Psoas muscle (tissue), 8 donors: ENCODE results near the gene PAQR4. TPM values are rescaled to one million over a fixed set of nuclear protein-coding genes. Genes with fewer than 3 reads are reported as not detected.
A peak's percentile ranks its signal among the peaks of the same experiment; 100 is the strongest.

ENCODE experiments used
- ATAC-seq, 4 donors: fragments of 200-7000 bp; cut with Tn5 transposase; one replicate each; pipeline ENCODE4 v1.9.1; 2020; ENCODE audit warnings: moderate library complexity in 3 of 4, mild to moderate bottlenecking in 2 of 4
- DNase-seq, 2 donors: peaks; one replicate each; pipeline ENCODE4 v3.0.0-alpha.2; 2020
- H3K27ac ChIP-seq: fragments of 200-600 bp; one replicate; pipeline ENCODE4 v1.8.0; 2022
- H3K27me3 ChIP-seq, 3 donors: fragments of 200-600 bp in 1 of 3; one replicate each; pipeline versions ENCODE4 v1.6.1 to v1.8.0; 2013 to 2022; ENCODE audit warnings: low read length in 2 of 3, mild to moderate bottlenecking in 2 of 3, moderate library complexity in 1 of 3; ENCODE audit not compliant: insufficient read depth in 3 of 3
- H3K36me3 ChIP-seq, 2 donors: fragments of 200-600 bp in 1 of 2; one replicate each; pipeline versions ENCODE4 v1.6.1 to v1.8.0; 2013 to 2022; ENCODE audit warnings: low read depth in 1 of 2, mild to moderate bottlenecking in 1 of 2, moderate library complexity in 1 of 2; ENCODE audit not compliant: insufficient read depth in 1 of 2
- H3K4me1 ChIP-seq: fragments of 200-600 bp; one replicate; pipeline ENCODE4 v1.8.0; 2022
- H3K4me3 ChIP-seq: fragments of 200-600 bp; one replicate; pipeline ENCODE4 v1.8.0; 2022; ENCODE audit warnings: mild to moderate bottlenecking
- H3K9me3 ChIP-seq: fragments of 200-600 bp; one replicate; pipeline ENCODE4 v1.8.0; 2022
- CTCF ChIP-seq: fragments of 200-600 bp; IDR thresholded peaks from one replicate; pipeline ENCODE4 v1.8.0; 2022; ENCODE audit warnings: antibody characterized with exemption
- WGBS, 3 donors: extraction: QIAGEN DNeasy Blood & Tissue Kit; methylation state at CpG; one replicate each; pipeline versions ENCODE4 v1.1.6 to v1.1.7; 2013; 5-methylcytosine and 5-hydroxymethylcytosine counted together
- intact Hi-C, 2 donors: fragments of 100-400 bp; cut with DNase I; formaldehyde crosslinking; loops; one replicate each; pipeline versions ENCODE4 v1.11.0 to v1.14.2; 2022
- polyA plus RNA-seq, 3 donors: library from polyadenylated mRNA; stranded (reverse); fragments of 200-250 nt; gene quantifications; one replicate each; pipeline ENCODE4 v1.2.3, GENCODE V29; 2013
- total RNA-seq, 4 donors: library from RNA; stranded (reverse); fragmentation: NEBNext Ultra II Directional in 2 of 4; extraction: Animal tissue kit (Norgen Biotek cat#: 25700) in 2 of 4; gene quantifications; one replicate each; pipeline versions ENCODE4 v1.2.1 to v1.2.4, GENCODE V29; 2021 to 2023
- donor health status: healthy with polysubstance abuse.
- donor health status: DM: no; HTN: no; CAD: no; lungs with moderate emphysema.
- donor health status: Bipolar disorder and iron deficiency.
- donor health status: healthy.
- donor health status: DM: yes; HTN: yes; CAD: no.
- donor health status: DM: no; HTN: no; CAD: no.
- donor health status: DM: no; HTN: no; CAD: no.
- donor health status: DM: yes; HTN: yes; CAD: no.

Gene PAQR4
- total and polyA plus RNA-seq, 7 donors, result 4.6 to 26.1 (median 12.3) TPM

- WGBS, 3 donors, result 6 to 11% (median 6%) methylated on average over 37 to 58 of the region's 58 CpGs
- H3K4me3 ChIP-seq, result peak overlapping the region; percentile 13
- peak; percentile 95 to 98 for DNase-seq
- peaks cover 3% of the 10 kb centered on the region for H3K4me1 ChIP-seq
- peak; percentile 97 to 99 (median 98) for ATAC-seq
- H3K27me3 ChIP-seq, result peaks cover 0 to 4% (median 0%) of the 10 kb centered on the region in 3 donors
- peaks cover 0 to 22% of the 10 kb centered on the region in 2 donors for H3K36me3 ChIP-seq
- intact Hi-C loops, result no loop called here
- no peaks in the 10 kb centered on the region for H3K9me3 ChIP-seq
- no peak overlapping the region for H3K27ac ChIP-seq
- TF ChIP-seq CTCF, result peak; percentile 33
These were observed 34.6 kb downstream of the PAQR4 start for GRCh38 chr16:3003582-3004270.

GRCh38 chr16:3004319-3004718, 35.2 kb downstream of the PAQR4 start:
- H3K36me3 ChIP-seq, result peaks cover 0 to 22% of the 10 kb centered on the region in 2 donors
- DNase-seq (peak in 1 of 2 donors; percentile 39), ATAC-seq (no peak)
- H3K27me3 ChIP-seq, result peaks cover 0 to 4% (median 0%) of the 10 kb centered on the region in 3 donors
- H3K4me1 ChIP-seq, result peaks cover 3% of the 10 kb centered on the region
- intact Hi-C loops, result no loop called here
- H3K4me3 ChIP-seq, result no peak overlapping the region
- TF ChIP-seq CTCF, result no peak
- no peak overlapping the region for H3K27ac ChIP-seq
- no peaks in the 10 kb centered on the region for H3K9me3 ChIP-seq
- 0 to 1% (median 0%) methylated on average over 8 to 66 of the region's 67 CpGs for WGBS, 3 donors

- Histone ChIP-seq H3K27me3 (peaks cover 0 to 4% (median 0%) of the 10 kb centered on the region in 3 donors), H3K27ac (peak overlapping the region; percentile 84), H3K9me3 (no peaks in the 10 kb centered on the region), H3K36me3 (peaks cover 0 to 22% of the 10 kb centered on the region in 2 donors), H3K4me1 (peaks cover 3% of the 10 kb centered on the region), H3K4me3 (peak overlapping the region; percentile 70)
- ATAC-seq (no peak), DNase-seq (no peak)
- WGBS, 3 donors, result 8 to 12% (median 10%) methylated on average over 22 to 25 of the region's 25 CpGs
- intact Hi-C loops, result no loop called here
- TF ChIP-seq CTCF, result no peak
These were observed 35.7 kb downstream of the PAQR4 start for GRCh38 chr16:3004781-3005284.

- H3K36me3 ChIP-seq, result peaks cover 0 to 16% of the 10 kb centered on the region in 2 donors
- 60 to 66% (median 61%) methylated on average over 13 of the region's 13 CpGs for WGBS, 3 donors
- no peaks in the 10 kb centered on the region for H3K9me3 ChIP-seq
- H3K4me3 ChIP-seq, result no peak overlapping the region
- no peak overlapping the region for H3K27ac ChIP-seq
- DNase-seq (no peak), ATAC-seq (no peak)
- TF ChIP-seq CTCF, result no peak
- peaks cover 0 to 15% (median 11%) of the 10 kb centered on the region in 3 donors for H3K27me3 ChIP-seq
- peaks cover 3% of the 10 kb centered on the region for H3K4me1 ChIP-seq
- intact Hi-C loops, result no loop called here
These were observed 38.2 kb downstream of the PAQR4 start for GRCh38 chr16:3007059-3007956.
